Heart right ventricle (tissue), 16 donors: ENCODE results near the gene PRPF4. TPM values are rescaled to one million over a fixed set of nuclear protein-coding genes. Genes with fewer than 3 reads are reported as not detected.
"Not testable (repeated sequence)": the region's sequence is repeated elsewhere in the genome, so short reads cannot be mapped to it uniquely, and the experiment has no call there.

ENCODE experiments used
- ATAC-seq, 8 donors: fragments of 200-7000 bp; cut with Tn5 transposase; one replicate each; pipeline ENCODE4 v1.9.1; 2020; ENCODE audit warnings: mild to moderate bottlenecking in 8 of 8, moderate library complexity in 8 of 8, moderate number of reproducible peaks in 1 of 8
- DNase-seq, 2 donors: peaks; one replicate each; pipeline ENCODE4 v3.0.0-alpha.2; 2020
- H3K27ac ChIP-seq, 10 donors: fragments of 200-600 bp; sonication (generic) in 2 of 10; one replicate each; pipeline versions ENCODE4 v1.5.0 to v1.8.0; 2020 to 2022; ENCODE audit warnings: mild to moderate bottlenecking in 3 of 10
- H3K27me3 ChIP-seq, 7 donors: fragments of 200-600 bp; one replicate each; pipeline ENCODE4 v1.8.0; 2021 to 2022; ENCODE audit warnings: mild to moderate bottlenecking in 2 of 7
- H3K36me3 ChIP-seq, 9 donors: fragments of 200-600 bp; sonication (generic) in 1 of 9; one replicate each; pipeline versions ENCODE4 v1.5.0 to v1.8.0; 2020 to 2022; ENCODE audit warnings: mild to moderate bottlenecking in 2 of 9
- H3K4me1 ChIP-seq, 9 donors: fragments of 200-600 bp; sonication (generic) in 1 of 9; one replicate each; pipeline versions ENCODE4 v1.5.0 to v1.8.0; 2020 to 2022; ENCODE audit warnings: mild to moderate bottlenecking in 4 of 9
- H3K4me3 ChIP-seq, 10 donors: fragments of 200-600 bp; sonication (generic) in 2 of 10; one replicate each; pipeline versions ENCODE4 v1.5.0 to v1.8.0; 2020 to 2022; ENCODE audit warnings: mild to moderate bottlenecking in 7 of 10, moderate library complexity in 2 of 10
- H3K9me3 ChIP-seq, 11 donors: fragments of 200-600 bp in 10 of 11; sonication (generic) in 2 of 11; one replicate each; pipeline versions ENCODE4 v1.5.0 to v1.8.0; 2013 to 2022; ENCODE audit warnings: mild to moderate bottlenecking in 2 of 11, control low read depth in 1 of 11, moderate library complexity in 1 of 11
- WGBS, 2 donors: extraction: QIAGEN DNeasy Blood & Tissue Kit; methylation state at CpG; one replicate each; pipeline ENCODE4 v1.1.7; 2013; ENCODE audit warnings: inconsistent platforms in 1 of 2; 5-methylcytosine and 5-hydroxymethylcytosine counted together
- intact Hi-C, 10 donors: fragments of 100-400 bp; cut with DNase I; formaldehyde crosslinking; loops; one replicate each; pipeline versions ENCODE4 v1.11.1 to v1.14.2; 2022
- polyA plus RNA-seq, 2 donors: library from polyadenylated mRNA; stranded (reverse); fragments of 200-250 nt; gene quantifications; one replicate each; pipeline ENCODE4 v1.2.3, GENCODE V29; 2013
- total RNA-seq, 10 donors: library from RNA; stranded (reverse); fragmentation: NEBNext Ultra II Directional in 3 of 10; extraction: Animal tissue kit (Norgen Biotek cat#: 25700) in 3 of 10; gene quantifications; one replicate each; pipeline versions ENCODE4 v1.2.1 to v1.2.4, GENCODE V29; 2021 to 2023
- TF ChIP-seq, protein P1 (sequence below), 9 donors: fragments of 200-600 bp; sonication (generic) in 2 of 9; IDR thresholded peaks; one replicate each; pipeline versions ENCODE4 v1.5.0 to v1.8.0; 2021 to 2022; ENCODE audit warnings: antibody characterized with exemption in 9 of 9, mild to moderate bottlenecking in 5 of 9, moderate library complexity in 1 of 9
- donor health status: Arrhythmogenic right ventricular cardiomyopathy.
- donor health status: ischemic (EF 13 %, LVEDD 7.1; RV severe dilation, severe dysfunction).
- donor health status: healthy with polysubstance abuse.
- donor health status: DM: no; HTN: yes; CAD: no.
- donor health status: DM: no; HTN: no; CAD: no.
- donor health status: ischemic (EF 25% LVEDD 6.9; RV normal size, moderate dysfunction).
- donor health status: ischemic (EF 25% LVEDD 5.7; RV mildly dilated, moderate dysfunction).
- donor health status: healthy.
- donor health status: DM: yes; HTN: yes; CAD: no.
- donor health status: Ischemic cardiomyopathy.
- donor health status: ischemic (EF 35%, LVEDD 5.7; RV mildly dilated, moderate dysfunction).
- donor health status: nonischemic (EF 11% LVEDD 7.7; RV severe dilation, severe dysfunction).
- donor health status: DM: yes; HTN: yes; CAD: no.
- donor health status: PGD.
- donor health status: ischemic (EF 29% LVEDD 5.4; RV normal size, mild dysfunction).
- donor health status: nonischemic (EF 23%, LVEDD 6.1; RV moderate dilation, normal function).

The PRPF4 gene
- total and polyA plus RNA-seq, 12 donors = 5.3 to 17.2 (median 13.3) TPM

- ATAC-seq (no peak), DNase-seq (no peak)
- WGBS, 2 donors = 93 to 95% methylated on average over 7 of the region's 7 CpGs
- H3K9me3 ChIP-seq = no peaks in the 10 kb centered on the region
- peaks cover 0 to 15% (median 0%) of the 10 kb centered on the region in 9 donors for H3K4me1 ChIP-seq
- H3K36me3 ChIP-seq = peaks cover 0 to 58% (median 32%) of the 10 kb centered on the region in 9 donors
- H3K4me3 ChIP-seq = no peak overlapping the region
- H3K27me3 ChIP-seq = no peaks in the 10 kb centered on the region
- no peak overlapping the region for H3K27ac ChIP-seq
- intact Hi-C loops = loop anchor here in 2 of 10 donors (10.0 kb wide), 2 partner anchors 61 to 371 kb away; no protein-coding TSS in a partner anchor
- TF ChIP-seq, protein P1, sequence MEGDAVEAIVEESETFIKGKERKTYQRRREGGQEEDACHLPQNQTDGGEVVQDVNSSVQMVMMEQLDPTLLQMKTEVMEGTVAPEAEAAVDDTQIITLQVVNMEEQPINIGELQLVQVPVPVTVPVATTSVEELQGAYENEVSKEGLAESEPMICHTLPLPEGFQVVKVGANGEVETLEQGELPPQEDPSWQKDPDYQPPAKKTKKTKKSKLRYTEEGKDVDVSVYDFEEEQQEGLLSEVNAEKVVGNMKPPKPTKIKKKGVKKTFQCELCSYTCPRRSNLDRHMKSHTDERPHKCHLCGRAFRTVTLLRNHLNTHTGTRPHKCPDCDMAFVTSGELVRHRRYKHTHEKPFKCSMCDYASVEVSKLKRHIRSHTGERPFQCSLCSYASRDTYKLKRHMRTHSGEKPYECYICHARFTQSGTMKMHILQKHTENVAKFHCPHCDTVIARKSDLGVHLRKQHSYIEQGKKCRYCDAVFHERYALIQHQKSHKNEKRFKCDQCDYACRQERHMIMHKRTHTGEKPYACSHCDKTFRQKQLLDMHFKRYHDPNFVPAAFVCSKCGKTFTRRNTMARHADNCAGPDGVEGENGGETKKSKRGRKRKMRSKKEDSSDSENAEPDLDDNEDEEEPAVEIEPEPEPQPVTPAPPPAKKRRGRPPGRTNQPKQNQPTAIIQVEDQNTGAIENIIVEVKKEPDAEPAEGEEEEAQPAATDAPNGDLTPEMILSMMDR (IDR thresholded peaks at IDR 0.05) = no peak
These were observed 17.9 kb downstream of the PRPF4 start for GRCh38 chr9:113293285-113293878.

DNA sequence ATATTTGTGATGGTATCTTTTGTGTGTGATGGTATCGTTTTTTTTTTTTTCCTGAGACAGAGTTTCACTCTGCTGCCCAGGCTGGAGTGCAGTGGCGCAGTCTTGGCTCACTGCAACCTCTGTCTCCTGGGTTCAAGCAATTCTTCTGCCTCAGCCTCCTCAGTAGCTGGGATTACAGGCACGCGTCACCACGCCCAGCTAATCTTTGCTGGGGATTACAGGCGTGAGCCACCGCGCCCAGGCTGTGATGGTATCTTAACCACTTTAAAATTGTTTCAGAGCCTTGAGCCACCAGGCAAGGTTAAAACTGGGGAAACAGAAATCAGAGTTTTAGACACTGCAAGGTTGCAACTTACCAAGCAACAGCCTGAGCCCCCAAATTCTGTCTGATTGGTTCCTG, 20.8 kb downstream of the PRPF4 start:
- not testable (repeated sequence) for DNase-seq, H3K4me1 ChIP-seq, H3K4me3 ChIP-seq, H3K27ac ChIP-seq, ATAC-seq, H3K9me3 ChIP-seq, H3K27me3 ChIP-seq
- intact Hi-C loops = loop anchor here in 2 of 10 donors (10.0 kb wide), 2 partner anchors 59 to 369 kb away; no protein-coding TSS in a partner anchor
- WGBS, 2 donors = 91 to 92% methylated on average over 8 of the region's 8 CpGs
- H3K36me3 ChIP-seq = peaks cover 0 to 29% (median 16%) of the 10 kb centered on the region in 9 donors

GRCh38 chr9:113296796-113297558, 21.5 kb downstream of the PRPF4 start:
- TF ChIP-seq, protein P1 (IDR thresholded peaks at IDR 0.05) = no peak
- H3K4me1 ChIP-seq = peaks cover 0 to 9% (median 0%) of the 10 kb centered on the region in 9 donors
- ATAC-seq (no peak), DNase-seq (no peak)
- no peak overlapping the region for H3K27ac ChIP-seq
- intact Hi-C loops = loop anchor here in 2 of 10 donors (10.0 kb wide), 2 partner anchors 58 to 368 kb away; no protein-coding TSS in a partner anchor
- H3K36me3 ChIP-seq = peaks cover 0 to 22% (median 9%) of the 10 kb centered on the region in 9 donors
- H3K4me3 ChIP-seq = no peak overlapping the region
- H3K9me3 ChIP-seq = no peaks in the 10 kb centered on the region
- WGBS, 2 donors = 73 to 76% methylated on average over 9 of the region's 9 CpGs
- no peaks in the 10 kb centered on the region for H3K27me3 ChIP-seq

- no peak overlapping the region for H3K4me3 ChIP-seq
- intact Hi-C loops = loop anchor here in 2 of 10 donors (10.0 kb wide), 2 partner anchors 56 to 366 kb away; no protein-coding TSS in a partner anchor
- ATAC-seq (no peak), DNase-seq (no peak)
- H3K27me3 ChIP-seq = no peaks in the 10 kb centered on the region
- WGBS, 2 donors = 82 to 88% methylated on average over 8 of the region's 8 CpGs
- H3K27ac ChIP-seq = no peak overlapping the region
- peaks cover 0 to 9% (median 0%) of the 10 kb centered on the region in 9 donors for H3K4me1 ChIP-seq
- H3K36me3 ChIP-seq = peaks cover 0 to 9% (median 0%) of the 10 kb centered on the region in 9 donors
- TF ChIP-seq, protein P1 (IDR thresholded peaks at IDR 0.05) = no peak
- H3K9me3 ChIP-seq = no peaks in the 10 kb centered on the region
These were observed 22.9 kb downstream of the PRPF4 start for GRCh38 chr9:113298311-113298710.
